Transverse colon (tissue), 4 donors: ENCODE measurements around the gene DEAF1. TPM values are rescaled to one million over a fixed set of nuclear protein-coding genes. Genes with fewer than 3 reads are reported as not detected.

Experiments used
- DNase-seq: peaks from one replicate; pipeline ENCODE4 v3.0.0-alpha.2; 2019
- H3K27ac ChIP-seq, 4 donors: fragments of 200-600 bp; sonication (generic); 2 replicates each; pipeline ENCODE4 v1.5.1; 2016 to 2018; ENCODE audit warnings: inconsistent platforms in 4 of 4
- H3K27me3 ChIP-seq: fragments of 200-600 bp; sonication (generic); 2 replicates; pipeline ENCODE4 v1.5.1; 2017; ENCODE audit warnings: inconsistent platforms
- H3K36me3 ChIP-seq, 4 donors: fragments of 200-600 bp; sonication (generic); 2 replicates each; pipeline ENCODE4 v1.5.1; 2017 to 2019; ENCODE audit warnings: inconsistent platforms in 4 of 4
- H3K4me1 ChIP-seq, 4 donors: fragments of 200-600 bp; sonication (generic); 2 replicates each; pipeline ENCODE4 v1.5.1; 2017 to 2020; ENCODE audit warnings: inconsistent platforms in 4 of 4
- H3K4me3 ChIP-seq, 4 donors: fragments of 200-600 bp; sonication (generic); 1 replicate in 1 of 4; 2 replicates in 3 of 4; pipeline versions ENCODE4 v1.5.1 to v1.6.1; 2017 to 2019; ENCODE audit warnings: inconsistent platforms in 4 of 4
- H3K9me3 ChIP-seq, 2 donors: fragments of 200-600 bp; sonication (generic); 2 replicates each; pipeline ENCODE4 v1.5.1; 2017 to 2019; ENCODE audit warnings: inconsistent platforms in 2 of 2
- CTCF ChIP-seq, 5 experiments: fragments of 200-600 bp in 3 of 5; fragments of 450-650 bp in 2 of 5; sonication (generic) in 3 of 5; IDR thresholded peaks; 1 replicate in 2 of 5; 2 replicates in 3 of 5; pipeline ENCODE4 v1.5.1; 2016 to 2017; ENCODE audit warnings: antibody characterized with exemption in 5 of 5, inconsistent platforms in 3 of 5, mild to moderate bottlenecking in 2 of 5, moderate library complexity in 1 of 5
- EP300 ChIP-seq: sonication (generic); formaldehyde crosslinking; IDR thresholded peaks from one replicate; pipeline ENCODE4 v1.6.1; 2017; ENCODE audit warnings: antibody characterized with exemption, low read depth
- POLR2A ChIP-seq: fragments of 450-650 bp; IDR thresholded peaks from one replicate; pipeline ENCODE4 v1.6.1; 2016; ENCODE audit warnings: antibody characterized with exemption, mild to moderate bottlenecking, moderate library complexity
- POLR2AphosphoS5 ChIP-seq, 3 donors: sonication (generic); formaldehyde crosslinking; IDR thresholded peaks; one replicate each; pipeline ENCODE4 v1.6.1; 2016; ENCODE audit warnings: antibody characterized with exemption in 3 of 3
- WGBS, 2 donors: methylation state at CpG; one replicate each; pipeline ENCODE4 v1.1.5; 2018; ENCODE audit warnings: low coverage in 1 of 2; 5-methylcytosine and 5-hydroxymethylcytosine counted together
- in situ Hi-C, 4 donors: fragments of 200-750 bp; cut with MboI; loops; one replicate each; pipeline versions ENCODE4 v1.15.0 to v1.15.1; 2017; ENCODE audit warnings: low sequenced_read_pairs in 3 of 4, low pct_ligation_motif_present in 1 of 4, low pct_unique_long_range_greater_than_20kb in 1 of 4
- intact Hi-C: fragments of 100-400 bp; cut with DNase I; formaldehyde crosslinking; loops from one replicate; pipeline ENCODE4 v1.15.1; 2023; ENCODE audit warnings: low total_unique reads
- total RNA-seq, 4 donors: library from RNA; depleted of rRNA; stranded (reverse); fragments of >200 nt; gene quantifications; one replicate each; pipeline ENCODE4 v1.1.0, GENCODE V29; 2016

The DEAF1 gene
- total RNA-seq, 4 donors from 2014 or later: 24.4 to 84.5 (median 34.0) TPM

GRCh38 chr11:728901-729491 is 34.0 kb upstream of the DEAF1 start:
- TF ChIP-seq POLR2A: no peak
- no peak for TF ChIP-seq EP300
- no peak for TF ChIP-seq POLR2AphosphoS5 (IDR thresholded peaks at IDR 0.05)
- TF ChIP-seq CTCF (IDR thresholded peaks at IDR 0.05): no peak
- no peaks in the 10 kb centered on the region for H3K36me3 ChIP-seq
- in situ Hi-C loops: loop anchor here in 1 of 4 donors (10.0 kb wide), 1 partner anchor 64 kb away; no protein-coding TSS in a partner anchor
- intact Hi-C loops: no loop called here
- H3K9me3 ChIP-seq: no peaks in the 10 kb centered on the region
- no peak for DNase-seq
- H3K27ac ChIP-seq: no peak overlapping the region
- H3K27me3 ChIP-seq: peaks cover 57% of the 10 kb centered on the region
- H3K4me3 ChIP-seq: no peak overlapping the region
- peaks cover 8 to 35% (median 28%) of the 10 kb centered on the region in 4 donors for H3K4me1 ChIP-seq
- WGBS, 2 donors: 46% methylated on average over 14 of the region's 15 CpGs; no CpG with 5 or more reads in 1 of the 2 donors

- Histone ChIP-seq H3K4me3 (no peak overlapping the region), H3K27me3 (peaks cover 54% of the 10 kb centered on the region), H3K9me3 (no peaks in the 10 kb centered on the region), H3K36me3 (no peaks in the 10 kb centered on the region), H3K27ac (peak overlapping the region in 2 of 4 donors; percentile 11 to 19), H3K4me1 (peaks cover 8 to 35% (median 29%) of the 10 kb centered on the region in 4 donors)
- TF ChIP-seq EP300 (no peak), POLR2AphosphoS5 (IDR thresholded peaks at IDR 0.05) (peak in 2 of 3 donors; percentile 24 to 63), POLR2A (no peak), CTCF (IDR thresholded peaks at IDR 0.05) (peak; percentile 97 to 99 (median 98))
- 26% methylated on average over 30 of the region's 31 CpGs; no CpG with 5 or more reads in 1 of the 2 donors for WGBS, 2 donors
- in situ Hi-C loops (loop anchor here in 1 of 4 donors (10.0 kb wide), 1 partner anchor 63 kb away; no protein-coding TSS in a partner anchor), intact Hi-C loops (no loop called here)
- peak; percentile 87 for DNase-seq
These were observed 33.1 kb upstream of the DEAF1 start for GRCh38 chr11:727859-728748.

GRCh38 chr11:727281-727701 is 32.3 kb upstream of the DEAF1 start:
- no peak overlapping the region for H3K4me3 ChIP-seq
- in situ Hi-C loops: loop anchor here in 1 of 4 donors (10.0 kb wide), 1 partner anchor 62 kb away; no protein-coding TSS in a partner anchor
- no peaks in the 10 kb centered on the region for H3K9me3 ChIP-seq
- TF ChIP-seq CTCF (IDR thresholded peaks at IDR 0.05) (no peak), POLR2A (no peak), POLR2AphosphoS5 (IDR thresholded peaks at IDR 0.05) (no peak), EP300 (no peak)
- DNase-seq: no peak
- no peaks in the 10 kb centered on the region for H3K36me3 ChIP-seq
- peaks cover 8 to 37% (median 29%) of the 10 kb centered on the region in 4 donors for H3K4me1 ChIP-seq
- H3K27me3 ChIP-seq: peaks cover 58% of the 10 kb centered on the region
- intact Hi-C loops: no loop called here
- 85% methylated on average over 12 of the region's 12 CpGs; no CpG with 5 or more reads in 1 of the 2 donors for WGBS, 2 donors
- peak overlapping the region in 2 of 4 donors; percentile 19 to 73 for H3K27ac ChIP-seq
